ENCODE measurements around the gene GPN1.

Gene GPN1

GRCh38 chr2:27596627-27597026 is 32.2 kb upstream of the GPN1 start:
- DNase-seq, result no peak
- Histone ChIP-seq H3K27me3 (no peaks in the 10 kb centered on the region), H3K9me3 (no peaks in the 10 kb centered on the region), H3K36me3 (peaks cover 16% of the 10 kb centered on the region), H3K4me1 (no peaks in the 10 kb centered on the region), H3K4me3 (ENCODE audit: low read depth, low read length) (no peak overlapping the region)
- no peak for TF ChIP-seq CTCF (IDR thresholded peaks at IDR 0.05; ENCODE audit: low read depth, low read length)

DNA sequence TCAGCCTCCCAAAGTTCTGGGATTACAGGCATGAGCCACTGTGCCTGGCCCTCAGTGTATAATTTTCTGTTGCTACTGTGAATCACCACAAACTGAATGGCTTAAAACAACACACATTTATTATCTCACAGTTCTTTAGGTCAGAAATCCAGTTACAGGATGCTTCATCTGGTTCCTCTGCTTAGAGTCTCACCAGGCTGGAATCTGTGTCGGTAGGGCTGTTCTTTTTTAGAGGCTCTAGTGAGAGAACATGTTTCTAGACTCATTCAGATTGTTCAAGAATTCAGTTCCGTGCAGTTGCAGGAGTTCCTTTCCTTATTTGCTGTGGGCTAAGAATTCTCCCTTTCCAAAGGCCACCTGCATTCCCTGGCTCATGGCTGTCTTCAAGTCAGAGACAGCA is 22.2 kb upstream of the GPN1 start:
- peaks cover 50% of the 10 kb centered on the region for H3K36me3 ChIP-seq
- no peaks in the 10 kb centered on the region for H3K9me3 ChIP-seq
- no peaks in the 10 kb centered on the region for H3K27me3 ChIP-seq
- no peak overlapping the region for H3K4me3 ChIP-seq (ENCODE audit: low read depth, low read length)
- TF ChIP-seq CTCF (IDR thresholded peaks at IDR 0.05; ENCODE audit: low read depth, low read length), result no peak
- DNase-seq, result no peak
- no peaks in the 10 kb centered on the region for H3K4me1 ChIP-seq

GRCh38 chr2:27613985-27614384 is 14.9 kb upstream of the GPN1 start:
- no peak for TF ChIP-seq CTCF (IDR thresholded peaks at IDR 0.05; ENCODE audit: low read depth, low read length)
- Histone ChIP-seq H3K9me3 (no peaks in the 10 kb centered on the region), H3K4me3 (ENCODE audit: low read depth, low read length) (no peak overlapping the region), H3K27me3 (no peaks in the 10 kb centered on the region), H3K4me1 (no peaks in the 10 kb centered on the region), H3K36me3 (peaks cover 40% of the 10 kb centered on the region)
- DNase-seq, result no peak

DNA sequence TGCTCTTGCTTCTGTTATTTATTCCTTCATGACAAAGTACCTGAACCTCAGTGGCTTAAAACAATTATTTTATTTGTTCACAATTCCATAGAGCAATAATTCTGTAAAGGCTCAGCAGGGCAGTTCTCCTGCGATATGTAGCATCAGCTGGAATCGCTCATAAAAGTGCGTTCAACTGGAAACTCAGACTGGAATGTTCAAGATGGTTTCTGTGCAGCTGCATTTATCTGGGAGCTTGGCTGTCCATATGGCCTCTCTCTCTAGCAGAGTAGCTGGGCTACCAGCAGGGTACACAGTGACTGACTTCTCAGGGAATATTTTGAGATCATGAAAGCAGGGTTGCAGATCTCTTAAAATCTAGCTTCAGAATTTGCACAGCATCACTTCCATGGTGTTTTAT is 13.5 kb upstream of the GPN1 start:
- Histone ChIP-seq H3K4me3 (ENCODE audit: low read depth, low read length) (no peak overlapping the region), H3K4me1 (no peaks in the 10 kb centered on the region), H3K27me3 (no peaks in the 10 kb centered on the region), H3K9me3 (no peaks in the 10 kb centered on the region), H3K36me3 (peaks cover 37% of the 10 kb centered on the region)
- TF ChIP-seq CTCF (IDR thresholded peaks at IDR 0.05; ENCODE audit: low read depth, low read length), result no peak
- DNase-seq, result no peak

DNA sequence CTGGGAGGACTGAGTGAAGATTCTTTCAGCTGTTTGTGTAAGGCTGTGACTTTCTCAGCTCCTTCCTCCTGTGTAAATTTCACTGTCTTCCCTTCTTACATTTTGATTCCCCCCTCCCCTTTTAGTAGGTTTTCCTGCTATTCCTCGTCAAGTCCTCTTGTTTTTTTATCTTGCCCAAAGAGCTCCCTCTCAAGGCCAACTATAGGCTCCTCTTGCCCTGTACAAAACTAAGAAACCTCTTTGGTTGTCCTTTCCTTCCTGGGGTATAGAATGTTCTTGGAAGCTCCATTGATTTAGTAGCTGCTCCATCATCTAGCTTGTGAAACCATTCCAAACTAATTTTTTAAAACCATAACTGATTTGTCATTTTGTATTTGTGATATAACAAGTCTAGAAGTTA is 7.3 kb upstream of the GPN1 start:
- Histone ChIP-seq H3K9me3 (no peaks in the 10 kb centered on the region), H3K4me3 (ENCODE audit: low read depth, low read length) (no peak overlapping the region), H3K36me3 (peaks cover 44% of the 10 kb centered on the region), H3K4me1 (no peaks in the 10 kb centered on the region), H3K27me3 (no peaks in the 10 kb centered on the region)
- DNase-seq, result no peak
- TF ChIP-seq CTCF (IDR thresholded peaks at IDR 0.05; ENCODE audit: low read depth, low read length), result 0 out of 2 replicates have a peak, but pooled peaks have one; percentile 9

DNA sequence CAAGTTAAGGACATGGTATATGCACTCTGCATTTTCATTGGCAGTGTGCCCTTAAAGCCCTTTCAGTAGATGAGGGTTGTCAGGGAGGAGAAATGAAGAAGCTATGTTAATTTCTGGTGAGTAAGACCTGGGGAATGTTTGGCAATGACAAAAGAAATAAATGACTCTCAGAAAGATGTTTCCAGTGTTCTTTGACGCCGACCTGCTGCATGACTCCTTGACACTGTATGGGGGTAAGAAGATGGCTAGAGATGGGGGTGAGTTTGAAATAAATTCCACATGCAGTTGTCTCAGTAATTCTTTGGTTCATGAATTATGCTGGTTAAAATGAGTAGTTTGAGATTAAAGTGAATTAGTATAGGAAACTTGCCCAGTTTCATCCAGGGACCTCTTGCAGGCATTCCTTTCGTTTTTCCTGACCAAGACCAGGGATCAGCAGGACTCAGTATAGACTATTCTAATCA is 5.9 kb upstream of the GPN1 start:
- no peak overlapping the region for H3K4me3 ChIP-seq (ENCODE audit: low read depth, low read length)
- peaks cover 33% of the 10 kb centered on the region for H3K36me3 ChIP-seq
- H3K27me3 ChIP-seq, result no peaks in the 10 kb centered on the region
- H3K4me1 ChIP-seq, result no peaks in the 10 kb centered on the region
- no peak for DNase-seq
- H3K9me3 ChIP-seq, result no peaks in the 10 kb centered on the region
- no peak for TF ChIP-seq CTCF (IDR thresholded peaks at IDR 0.05; ENCODE audit: low read depth, low read length)

All from BE2C (cell line).